Left renal cortex interstitium (tissue), 4 donors: Measurements from ENCODE around the gene EFNA2. TPM values are rescaled to one million over a fixed set of nuclear protein-coding genes. Genes with fewer than 3 reads are reported as not detected.
"Not testable (repeated sequence)": the region's sequence is repeated elsewhere in the genome, so short reads cannot be mapped to it uniquely, and the experiment has no call there.

Experiments used
- DNase-seq, 4 donors: peaks; one replicate each; pipeline ENCODE4 v3.0.0-alpha.2; 2013; ENCODE audit warnings: low read depth in 4 of 4, low spot score in 2 of 4, missing footprints in 1 of 4
- polyA plus RNA-seq, 4 donors: library from polyadenylated mRNA; unstranded; fragments of 120-200 nt; gene quantifications; one replicate each; pipeline ENCODE4 v1.2.1, GENCODE V29; 2013; ENCODE audit not compliant: insufficient read length in 4 of 4

The EFNA2 gene
- polyA plus RNA-seq, 4 donors, result 1.8 to 5.8 (median 4.3) TPM

- no peak for DNase-seq
These were observed 27.4 kb downstream of the EFNA2 start for GRCh38 chr19:1312767-1313694.

- DNase-seq, result no peak
These were observed 28.3 kb downstream of the EFNA2 start for GRCh38 chr19:1313695-1314613.

DNA sequence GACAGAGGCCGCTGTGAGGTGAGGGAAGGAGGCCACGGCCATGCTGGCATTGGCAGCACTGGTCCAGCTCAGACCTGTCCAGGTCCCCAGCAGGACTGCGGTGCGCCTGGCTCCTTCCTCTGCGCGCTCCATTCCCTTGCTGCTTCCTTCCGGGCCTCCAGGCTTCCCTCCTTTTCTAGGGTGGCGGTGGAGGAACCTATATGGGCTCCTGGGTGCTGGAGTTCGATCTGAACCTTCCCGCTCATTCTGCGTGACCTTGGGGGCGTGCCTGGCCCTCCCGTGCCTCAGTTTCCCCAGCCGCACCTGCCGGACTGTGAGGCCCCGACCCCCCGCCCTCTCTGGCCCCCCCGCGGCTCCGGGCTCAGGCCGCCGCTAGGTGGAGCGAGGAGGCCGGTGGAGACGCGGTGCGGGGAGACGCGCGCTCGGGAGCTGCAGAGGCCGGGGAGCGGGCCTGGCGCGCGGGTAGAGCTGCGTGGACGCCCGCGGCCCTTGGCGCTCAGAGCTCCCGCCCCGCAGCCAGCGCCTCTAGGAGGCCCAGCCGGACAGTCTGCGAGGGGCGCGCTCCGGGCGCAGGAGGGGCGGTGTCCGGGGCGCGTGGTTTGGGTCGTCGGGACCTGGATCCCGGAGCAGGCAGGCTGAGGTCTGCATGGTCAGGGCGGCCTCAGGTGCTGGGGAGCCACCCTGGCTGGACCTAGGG lies 29.9 kb downstream of the EFNA2 start:
- no peak for DNase-seq

- DNase-seq, result no peak
These were observed 30.8 kb downstream of the EFNA2 start for GRCh38 chr19:1316466-1316865.

GRCh38 chr19:1317274-1318003 lies 31.8 kb downstream of the EFNA2 start:
- DNase-seq, result no peak

- no peak for DNase-seq
These were observed 33.2 kb downstream of the EFNA2 start for GRCh38 chr19:1318678-1319471.

- not testable (repeated sequence) for DNase-seq
These were observed 34.6 kb downstream of the EFNA2 start for GRCh38 chr19:1320282-1320650.

- no peak for DNase-seq
These were observed 35.9 kb downstream of the EFNA2 start for GRCh38 chr19:1321539-1321938.

DNA sequence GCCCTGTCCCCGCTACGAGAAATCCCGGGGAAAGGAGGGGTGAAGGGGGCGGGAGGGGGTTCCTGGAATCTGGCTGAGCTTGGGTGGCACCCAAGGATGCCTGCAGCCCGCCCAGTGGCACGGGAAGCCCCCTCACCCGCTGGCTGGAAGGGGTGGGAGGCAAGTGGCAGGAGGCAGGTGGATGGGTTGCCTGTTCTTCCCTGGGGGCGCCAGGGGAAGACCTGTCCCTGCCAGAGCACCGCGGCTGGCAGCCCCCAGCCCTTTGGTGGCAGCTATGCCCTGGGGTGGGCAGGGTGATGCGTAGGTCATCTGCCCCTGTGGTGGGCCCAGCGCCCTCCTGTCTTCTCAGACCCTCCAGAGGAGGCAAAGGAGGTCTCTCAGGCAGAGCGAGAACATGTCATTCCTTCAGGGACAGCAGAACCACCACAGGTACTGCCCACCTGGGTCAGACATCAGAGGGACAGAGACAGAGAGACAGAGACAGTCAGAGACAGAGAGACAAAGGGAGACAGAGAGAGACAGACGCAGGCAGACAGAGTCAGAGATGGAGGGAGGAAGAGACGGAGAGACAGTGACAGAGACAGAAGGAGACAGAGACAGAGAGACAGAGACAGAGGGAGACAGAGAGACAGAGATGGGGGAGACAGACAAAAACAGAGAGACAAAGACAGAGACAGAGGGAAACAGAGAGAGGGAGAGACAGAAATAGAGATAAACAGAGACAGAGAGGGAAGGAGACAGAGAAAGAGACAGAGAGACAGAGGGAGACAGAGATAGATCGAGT lies 36.7 kb downstream of the EFNA2 start:
- no peak for DNase-seq

DNA sequence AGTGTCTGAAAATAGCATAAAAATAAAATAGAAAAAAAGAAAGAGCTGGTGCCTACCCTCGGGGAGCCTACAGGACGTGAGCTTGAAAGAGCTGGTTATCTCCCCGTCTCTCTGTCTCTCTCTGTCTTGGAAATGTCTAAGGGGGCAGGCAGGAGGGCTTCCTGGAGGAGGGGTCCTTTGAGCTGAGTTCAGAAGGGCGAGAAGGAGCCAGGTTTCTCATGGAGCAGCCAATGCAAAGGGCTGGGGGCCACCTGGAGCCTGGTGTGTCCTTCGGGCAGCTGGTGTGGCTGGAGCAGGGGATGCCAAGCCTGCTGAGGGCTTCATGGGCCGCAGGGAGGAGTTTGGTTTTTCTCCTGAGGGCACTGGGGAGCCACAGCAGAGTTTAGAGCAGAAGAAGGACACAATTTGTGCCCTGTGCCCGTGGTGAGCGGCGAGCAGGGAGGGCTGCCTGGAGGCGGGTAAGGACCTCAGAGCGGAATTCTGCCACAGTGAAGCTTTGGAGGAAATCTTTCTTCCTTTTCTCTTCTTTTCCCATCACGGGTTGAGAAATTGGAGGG lies 38.7 kb downstream of the EFNA2 start:
- no peak for DNase-seq

DNA sequence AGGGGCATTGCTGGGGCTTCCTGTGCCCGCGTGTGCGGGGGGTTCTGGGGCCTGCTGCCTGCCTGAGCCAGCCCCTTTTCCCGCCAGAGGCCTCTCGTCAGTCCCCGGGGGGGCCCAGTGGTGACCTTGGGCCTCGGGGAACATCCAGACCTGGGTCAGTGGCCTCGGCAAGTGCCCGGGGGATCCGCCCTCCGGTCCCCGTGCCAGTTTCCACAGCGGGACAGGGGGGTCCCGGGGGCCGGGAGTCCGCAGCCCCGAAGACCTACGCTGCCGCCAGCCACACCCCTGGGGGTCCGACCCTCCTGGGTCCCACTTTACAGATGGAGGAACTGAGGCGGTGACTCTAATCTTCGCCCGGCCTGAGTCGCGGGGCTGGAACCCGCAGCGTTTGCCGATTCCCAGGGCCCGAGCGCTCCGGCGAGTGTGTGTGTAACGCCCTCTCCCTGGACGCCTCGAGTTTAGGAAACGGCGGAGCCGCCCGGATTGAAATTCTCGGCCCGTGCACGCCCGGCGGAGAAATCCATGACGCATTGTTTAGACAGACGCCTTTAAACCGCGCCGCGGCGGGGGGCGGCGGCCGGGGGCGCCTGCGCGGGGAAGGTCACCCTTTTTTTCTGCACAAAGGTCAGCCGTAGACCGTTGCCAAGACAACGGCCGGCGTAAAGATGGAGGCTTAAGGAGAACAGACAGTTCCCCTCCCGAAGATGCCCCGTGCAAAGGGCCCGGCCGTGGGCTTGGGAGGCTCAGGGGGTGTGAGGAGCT lies 39.3 kb downstream of the EFNA2 start:
- peak in 3 of 4 donors; percentile 37 to 56 (median 46) for DNase-seq

- no peak for DNase-seq
These were observed 40.1 kb downstream of the EFNA2 start for GRCh38 chr19:1325568-1326294.

- DNase-seq, result no peak
These were observed 41.5 kb downstream of the EFNA2 start for GRCh38 chr19:1327125-1327524.

GRCh38 chr19:1332208-1332607 lies 46.5 kb downstream of the EFNA2 start:
- not testable (repeated sequence) for DNase-seq

- no peak for DNase-seq
These were observed 50.5 kb downstream of the EFNA2 start for GRCh38 chr19:1336079-1336684.

- DNase-seq, result no peak
These were observed 55.2 kb downstream of the EFNA2 start for GRCh38 chr19:1340681-1341469.
